Mucosa of stomach (tissue), 1 donor: ENCODE results near the gene ABHD17B.

Experiments
- H3K27me3 ChIP-seq: one replicate; pipeline ENCODE4 v1.7.0; 2013; ENCODE audit warnings: mild to moderate bottlenecking, low read length; ENCODE audit not compliant: control insufficient read depth, insufficient read depth
- H3K36me3 ChIP-seq: one replicate; pipeline ENCODE4 v1.7.0; 2013; ENCODE audit warnings: low read length; ENCODE audit not compliant: control insufficient read depth, insufficient read depth
- H3K4me1 ChIP-seq: one replicate; pipeline ENCODE4 v1.7.0; 2013; ENCODE audit warnings: mild to moderate bottlenecking, low read length; ENCODE audit not compliant: control insufficient read depth, insufficient read depth
- H3K4me3 ChIP-seq: one replicate; pipeline ENCODE4 v1.7.0; 2013; ENCODE audit warnings: low read length
- H3K9ac ChIP-seq: one replicate; pipeline ENCODE4 v1.7.0; 2013; ENCODE audit warnings: mild to moderate bottlenecking, low read length, moderate library complexity
- H3K9me3 ChIP-seq: one replicate; pipeline ENCODE4 v1.7.0; 2013; ENCODE audit warnings: mild to moderate bottlenecking, low read length, moderate library complexity; ENCODE audit not compliant: control insufficient read depth
- donor health status: Pancreatic carcinoma.

Gene ABHD17B

DNA sequence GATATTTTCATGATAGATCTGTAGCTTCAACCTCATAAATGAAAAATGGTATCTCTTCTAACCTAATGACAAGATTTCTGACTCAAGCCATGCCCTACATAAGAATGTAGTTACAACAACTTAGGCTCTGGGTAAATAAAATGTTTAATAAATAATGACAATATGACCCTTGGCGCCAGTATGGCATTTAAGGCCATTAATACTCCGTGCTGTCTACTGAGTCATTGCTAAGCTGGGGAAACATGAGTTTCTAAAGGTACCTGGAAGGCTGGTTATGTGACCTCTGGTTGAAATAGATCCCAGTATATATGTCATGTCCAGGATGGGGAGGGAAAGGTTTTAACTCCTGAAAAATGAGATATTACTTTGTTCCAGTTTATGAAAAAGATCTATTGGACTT is 84.7 kb downstream of the ABHD17B start:
- no peaks in the 10 kb centered on the region for H3K9me3 ChIP-seq
- no peaks in the 10 kb centered on the region for H3K27me3 ChIP-seq
- no peaks in the 10 kb centered on the region for H3K4me1 ChIP-seq
- H3K9ac ChIP-seq, result no peak overlapping the region
- H3K36me3 ChIP-seq, result no peaks in the 10 kb centered on the region
- no peak overlapping the region for H3K4me3 ChIP-seq

DNA sequence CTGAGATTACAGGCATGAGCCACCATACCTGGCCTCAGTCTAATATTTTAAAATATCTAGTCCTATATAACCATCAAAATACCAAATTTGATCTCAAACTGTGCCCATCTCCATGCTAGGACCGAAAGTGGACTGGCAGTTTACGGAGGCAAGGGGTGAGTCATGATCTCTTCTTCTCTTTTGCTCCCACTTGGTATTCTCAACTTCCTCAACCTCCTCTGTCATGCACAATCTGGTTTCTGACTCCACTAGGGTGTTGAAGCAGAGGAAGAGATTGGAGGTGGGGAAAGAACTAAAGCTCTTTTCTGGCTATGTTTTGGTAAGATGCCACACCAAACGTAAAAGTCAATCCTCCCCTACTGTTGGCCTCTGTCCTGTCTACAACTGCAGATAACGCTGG is 86.7 kb downstream of the ABHD17B start:
- Histone ChIP-seq H3K9ac (no peak overlapping the region), H3K4me3 (no peak overlapping the region), H3K36me3 (no peaks in the 10 kb centered on the region), H3K9me3 (no peaks in the 10 kb centered on the region), H3K4me1 (no peaks in the 10 kb centered on the region), H3K27me3 (no peaks in the 10 kb centered on the region)

DNA sequence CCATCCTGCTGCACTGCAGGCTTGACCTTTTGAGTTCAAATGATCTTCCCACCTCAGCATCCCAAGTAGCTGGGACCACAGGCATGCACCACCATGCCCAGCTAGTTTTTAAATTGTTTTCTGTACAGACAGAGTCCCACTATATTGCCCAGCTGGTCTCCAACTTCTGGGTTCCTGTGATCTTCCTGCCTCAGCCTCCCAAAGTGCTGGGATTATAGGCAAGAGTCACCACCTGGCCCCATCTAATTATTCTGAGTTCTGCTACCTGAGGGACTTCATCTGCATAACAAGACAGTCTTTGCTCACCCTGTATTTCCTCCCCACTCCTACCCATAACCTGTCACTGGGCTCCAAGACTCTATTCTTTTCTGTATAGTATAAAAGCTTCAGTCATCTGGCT is 88.1 kb downstream of the ABHD17B start:
- no peak overlapping the region for H3K4me3 ChIP-seq
- no peaks in the 10 kb centered on the region for H3K4me1 ChIP-seq
- H3K9ac ChIP-seq, result no peak overlapping the region
- no peaks in the 10 kb centered on the region for H3K9me3 ChIP-seq
- no peaks in the 10 kb centered on the region for H3K27me3 ChIP-seq
- H3K36me3 ChIP-seq, result no peaks in the 10 kb centered on the region

- no peak overlapping the region for H3K9ac ChIP-seq
- no peaks in the 10 kb centered on the region for H3K9me3 ChIP-seq
- no peaks in the 10 kb centered on the region for H3K27me3 ChIP-seq
- H3K36me3 ChIP-seq, result no peaks in the 10 kb centered on the region
- H3K4me3 ChIP-seq, result no peak overlapping the region
- no peaks in the 10 kb centered on the region for H3K4me1 ChIP-seq
These were observed 88.5 kb downstream of the ABHD17B start for GRCh38 chr9:71822456-71822855.

DNA sequence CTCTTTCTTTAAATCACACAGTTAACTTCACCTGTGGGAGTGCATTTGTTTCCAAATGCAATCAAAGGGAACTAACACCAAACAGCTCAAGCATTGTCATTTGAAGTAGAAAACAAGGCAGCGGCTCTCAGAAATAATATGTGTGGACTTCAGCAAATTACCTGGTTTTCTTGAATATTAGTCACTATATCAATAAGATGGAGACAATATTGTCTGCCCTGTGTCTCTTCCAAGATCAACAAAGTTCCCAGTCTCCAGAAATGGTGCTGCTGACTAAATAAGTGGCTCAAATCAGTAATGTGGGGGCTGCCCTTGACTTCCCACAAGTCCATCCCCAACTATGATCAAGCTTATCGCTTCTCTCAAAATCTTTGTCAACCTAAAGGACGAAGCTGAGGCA is 89.6 kb downstream of the ABHD17B start:
- Histone ChIP-seq H3K4me3 (no peak overlapping the region), H3K27me3 (no peaks in the 10 kb centered on the region), H3K9ac (no peak overlapping the region), H3K9me3 (no peaks in the 10 kb centered on the region), H3K36me3 (no peaks in the 10 kb centered on the region), H3K4me1 (peaks cover 6% of the 10 kb centered on the region)

DNA sequence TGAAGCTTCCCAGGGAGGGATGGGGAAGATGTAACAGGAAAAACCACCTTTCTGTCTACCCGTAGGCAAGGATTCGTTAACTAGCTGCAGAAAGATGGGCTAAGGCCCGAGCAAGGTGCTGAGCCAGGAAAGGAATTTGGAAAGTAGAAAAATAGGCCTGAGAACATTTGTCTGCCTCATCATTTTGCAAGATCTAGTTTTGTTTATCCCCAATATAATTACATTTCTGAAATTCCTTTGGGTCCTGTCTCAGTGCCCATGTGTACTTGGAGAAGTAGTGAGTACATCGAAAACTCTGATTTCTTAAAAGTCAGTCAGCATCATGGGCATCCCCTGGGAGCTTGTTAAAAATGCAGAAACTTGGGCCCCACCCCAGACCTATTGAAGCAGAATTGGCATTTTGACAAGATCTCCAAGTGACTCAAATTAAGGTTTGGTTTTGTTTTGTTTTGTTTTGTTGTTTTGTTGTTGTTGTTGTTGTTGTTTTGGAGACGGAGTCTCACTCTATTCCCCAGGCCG is 90.5 kb downstream of the ABHD17B start:
- Histone ChIP-seq H3K36me3 (no peaks in the 10 kb centered on the region), H3K9ac (no peak overlapping the region), H3K27me3 (no peaks in the 10 kb centered on the region), H3K4me3 (no peak overlapping the region), H3K9me3 (no peaks in the 10 kb centered on the region), H3K4me1 (peaks cover 6% of the 10 kb centered on the region)

DNA sequence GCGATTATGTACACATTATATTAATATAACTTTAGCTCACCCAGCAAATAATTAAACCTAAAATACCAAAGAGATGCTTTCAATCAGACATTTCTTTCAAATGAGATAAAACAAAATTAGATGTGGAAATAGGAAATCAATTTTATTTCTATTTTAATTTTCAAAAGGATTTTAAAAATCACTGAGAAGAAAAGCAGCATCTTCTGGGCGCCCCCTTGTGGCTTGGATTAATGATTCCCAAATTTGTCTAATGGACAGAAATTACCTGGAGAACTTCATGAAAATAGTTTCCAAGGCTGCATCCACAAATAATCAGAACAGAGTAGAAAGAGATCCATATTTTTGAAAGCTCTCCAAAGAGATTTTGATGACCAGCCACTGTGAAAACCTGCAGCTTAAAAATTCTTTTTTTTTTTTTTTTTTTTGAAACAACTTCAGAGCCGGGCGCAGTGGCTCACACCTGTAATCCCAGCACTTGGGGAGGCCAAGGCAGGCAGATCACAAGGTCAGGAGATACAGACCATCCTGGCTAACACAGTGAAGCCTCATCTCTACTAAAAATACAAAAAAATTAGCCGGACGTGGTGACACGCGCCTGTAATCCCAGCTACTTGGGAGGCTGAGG is 91.8 kb downstream of the ABHD17B start:
- Histone ChIP-seq H3K9me3 (no peaks in the 10 kb centered on the region), H3K27me3 (no peaks in the 10 kb centered on the region), H3K9ac (no peak overlapping the region), H3K4me1 (peaks cover 6% of the 10 kb centered on the region), H3K4me3 (no peak overlapping the region), H3K36me3 (no peaks in the 10 kb centered on the region)

DNA sequence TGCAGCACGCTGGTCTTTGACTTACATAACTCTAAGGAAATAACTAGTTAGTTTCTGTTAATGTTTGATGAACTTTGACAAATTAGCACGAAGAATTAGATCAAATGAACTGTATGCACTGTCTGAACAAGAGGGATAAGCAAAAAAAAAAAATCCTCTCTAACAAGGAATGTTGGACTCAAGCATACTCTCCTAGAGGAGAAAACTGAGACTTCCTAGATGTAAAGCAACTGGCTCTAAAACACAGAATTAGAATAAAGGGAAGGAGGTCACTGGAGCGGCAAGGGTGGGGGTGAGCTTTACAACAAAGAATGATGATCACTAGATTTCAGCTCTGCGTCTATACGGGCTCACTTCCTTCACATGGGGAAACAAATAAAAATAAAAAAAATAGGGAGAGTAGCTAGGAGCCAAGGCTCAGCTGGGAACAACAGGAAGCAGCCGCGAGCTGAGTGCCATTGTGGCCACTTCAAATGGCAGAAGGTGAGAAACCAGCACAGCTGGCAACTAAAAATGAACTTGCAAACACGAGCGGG is 94.0 kb downstream of the ABHD17B start:
- H3K9me3 ChIP-seq, result no peaks in the 10 kb centered on the region
- no peaks in the 10 kb centered on the region for H3K27me3 ChIP-seq
- peaks cover 6% of the 10 kb centered on the region for H3K4me1 ChIP-seq
- no peak overlapping the region for H3K9ac ChIP-seq
- no peaks in the 10 kb centered on the region for H3K36me3 ChIP-seq
- no peak overlapping the region for H3K4me3 ChIP-seq
